Measurements from ENCODE around the gene LTBR.

- TF ChIP-seq POLR2AphosphoS5 (IDR thresholded peaks at IDR 0.05) (no peak), CTCF (IDR thresholded peaks at IDR 0.05) (no peak)
Measured at GRCh38 chr12:6437586-6437985, 53.6 kb downstream of the LTBR start.

All from prostate gland (tissue), 2 donors.